HEK293 (cell line): ENCODE data around the gene MKNK2.

ENCODE experiments used
- CTCF ChIP-seq: fragments of 450-650 bp; formaldehyde crosslinking; IDR thresholded peaks from 2 replicates; pipeline ENCODE4 v1.5.1; 2016; ENCODE audit warnings: missing biosample characterization, missing genetic modification characterization
- SP2 ChIP-seq: fragments of 450-650 bp; formaldehyde crosslinking; IDR thresholded peaks from 2 replicates; pipeline ENCODE4 v1.5.1; 2016; ENCODE audit warnings: missing biosample characterization, missing genetic modification characterization
- YY2 ChIP-seq: fragments of 450-650 bp; formaldehyde crosslinking; IDR thresholded peaks from 2 replicates; pipeline ENCODE4 v1.5.1; 2016; ENCODE audit warnings: missing biosample characterization, missing genetic modification characterization
- ZBTB10 ChIP-seq: fragments of 450-650 bp; formaldehyde crosslinking; IDR thresholded peaks from 2 replicates; pipeline ENCODE4 v1.5.1; 2016; ENCODE audit warnings: missing biosample characterization, missing genetic modification characterization
- ZNF174 ChIP-seq: fragments of 450-650 bp; formaldehyde crosslinking; IDR thresholded peaks from 2 replicates; pipeline ENCODE4 v1.5.0; 2017; ENCODE audit warnings: missing biosample characterization, mild to moderate bottlenecking, missing genetic modification characterization
- ZNF48 ChIP-seq: fragments of 450-650 bp; formaldehyde crosslinking; IDR thresholded peaks from 2 replicates; pipeline ENCODE4 v1.5.1; 2016; ENCODE audit warnings: missing biosample characterization, missing genetic modification characterization
- ZNF654 ChIP-seq: fragments of 450-650 bp; formaldehyde crosslinking; IDR thresholded peaks from 2 replicates; pipeline ENCODE4 v1.5.1; 2016; ENCODE audit warnings: low read depth, missing biosample characterization, missing genetic modification characterization
- ZNF677 ChIP-seq: fragments of 450-650 bp; IDR thresholded peaks from 2 replicates; pipeline ENCODE4 v1.5.0; 2018; ENCODE audit warnings: missing biosample characterization, mild to moderate bottlenecking, missing genetic modification characterization, moderate library complexity
- ZNF747 ChIP-seq: fragments of 450-650 bp; formaldehyde crosslinking; IDR thresholded peaks from 2 replicates; pipeline ENCODE4 v1.5.1; 2016; ENCODE audit warnings: missing biosample characterization, missing genetic modification characterization
- ZNF785 ChIP-seq: fragments of 450-650 bp; formaldehyde crosslinking; IDR thresholded peaks from 2 replicates; pipeline ENCODE4 v1.5.1; 2016; ENCODE audit warnings: missing biosample characterization, missing genetic modification characterization
- ZNF791 ChIP-seq: fragments of 450-650 bp; formaldehyde crosslinking; IDR thresholded peaks from 2 replicates; pipeline ENCODE4 v1.5.1; 2016; ENCODE audit warnings: missing biosample characterization, missing genetic modification characterization
- ZSCAN23 ChIP-seq: fragments of 450-650 bp; formaldehyde crosslinking; IDR thresholded peaks from 2 replicates; pipeline ENCODE4 v1.5.1; 2016; ENCODE audit warnings: missing biosample characterization, missing genetic modification characterization

GRCh38 chr19:1989513-1990229 lies 61.4 kb downstream of the MKNK2 start:
- TF ChIP-seq CTCF (tag by site-specific recombination), result no peak
- no peak for TF ChIP-seq YY2 (tag by site-specific recombination)
- no peak for TF ChIP-seq ZNF785 (tag by site-specific recombination)
- TF ChIP-seq ZSCAN23 (tag by site-specific recombination), result no peak
- no peak for TF ChIP-seq ZNF174 (tag by site-specific recombination)
- no peak for TF ChIP-seq ZNF677 (tag by site-specific recombination)
- TF ChIP-seq ZNF747 (tag by site-specific recombination), result no peak
- no peak for TF ChIP-seq ZNF791 (tag by site-specific recombination)
- TF ChIP-seq ZBTB10 (tag by site-specific recombination), result no peak
- TF ChIP-seq ZNF48 (tag by site-specific recombination), result no peak
- no peak for TF ChIP-seq SP2 (tag by site-specific recombination)
- no peak for TF ChIP-seq ZNF654 (tag by site-specific recombination)
